Endothelial cell of umbilical vein (primary cell): ENCODE results near the gene PALD1. TPM values are rescaled to one million over a fixed set of nuclear protein-coding genes. Genes with fewer than 3 reads are reported as not detected.

Experiments
- BruUV-seq: library from RNA; stranded (reverse); fragments of 400-500 nt; replicated peaks from 2 replicates; lab custom pipeline; 2021; lab: Mats Ljungman, UMichigan
- CTCF ChIA-PET: fragments of 300-600, 350-600 bp; sonication (Branson Sonifier 250); formaldehyde crosslinking; loops from one replicate; lab custom pipeline; 2021; ENCODE audit warnings: antibody characterized with exemption, inconsistent platforms; lab: Charles Lee
- POLR2A ChIA-PET: fragments of 300-600, 350-600 bp; sonication (Branson Sonifier 250); formaldehyde crosslinking; loops from one replicate; lab custom pipeline; 2021; ENCODE audit warnings: antibody characterized with exemption, inconsistent platforms; lab: Charles Lee
- DNase-seq: peaks from one replicate; pipeline ENCODE4 v3.0.0-alpha.2; 2011; ENCODE audit warnings: low read depth, low spot score
- FAIRE-seq: peaks from 2 replicates; lab custom pipeline; 2011; peaks lifted over from hg19 to GRCh38; lab: Jason Lieb, UNC
- H2AFZ ChIP-seq: 2 replicates; pipeline ENCODE4 v1.6.0; 2012; ENCODE audit warnings: low read depth, low read length, control low read depth, inconsistent platforms
- H3K27ac ChIP-seq: 2 replicates; pipeline ENCODE4 v1.5.1; 2011; ENCODE audit warnings: low read depth, mild to moderate bottlenecking, control low read depth, low read length, moderate library complexity; ENCODE audit not compliant: insufficient read depth
- H3K27me3 ChIP-seq, 2 experiments: 2 replicates each; pipeline versions ENCODE4 v1.6.0 to v1.6.1; 2011; ENCODE audit warnings: low read length in 2 of 2, mixed read lengths in 1 of 2; ENCODE audit not compliant: control insufficient read depth in 2 of 2, insufficient read depth in 2 of 2
- H3K36me3 ChIP-seq, 2 experiments: 2 replicates in 1 of 2; 3 replicates in 1 of 2; pipeline ENCODE4 v1.5.1; 2011; ENCODE audit warnings: low read length in 2 of 2, mild to moderate bottlenecking in 1 of 2, moderate library complexity in 1 of 2; ENCODE audit not compliant: control insufficient read depth in 2 of 2, insufficient read depth in 2 of 2; ENCODE audit errors: extremely low read depth in 1 of 2
- H3K4me1 ChIP-seq: 3 replicates; pipeline ENCODE4 v1.5.1; 2011; ENCODE audit warnings: mild to moderate bottlenecking, low read length; ENCODE audit not compliant: control insufficient read depth, insufficient read depth; ENCODE audit errors: extremely low read depth
- H3K4me2 ChIP-seq: 2 replicates; pipeline ENCODE4 v1.6.1; 2011; ENCODE audit warnings: low read length, control low read depth, mixed read lengths; ENCODE audit not compliant: insufficient read depth
- H3K4me3 ChIP-seq, 3 experiments: fragments of 200-600 bp in 1 of 3; sonication (generic), shearing (Covaris generic) in 1 of 3; replicated peaks in 1 of 3; 2 replicates each; pipeline ENCODE4 v1.5.1; 2011 to 2016; ENCODE audit warnings: control low read depth in 3 of 3, low read length in 3 of 3, mild to moderate bottlenecking in 2 of 3, inconsistent platforms in 1 of 3, low read depth in 1 of 3, moderate library complexity in 1 of 3; ENCODE audit not compliant: insufficient read depth in 1 of 3
- H3K79me2 ChIP-seq: 2 replicates; pipeline ENCODE4 v1.6.0; 2012; ENCODE audit warnings: low read length, inconsistent platforms; ENCODE audit not compliant: control insufficient read depth, insufficient read depth
- H3K9ac ChIP-seq: replicated peaks from 2 replicates; pipeline ENCODE3; 2011; ENCODE audit warnings: low read length, control low read depth; ENCODE audit not compliant: insufficient read depth; ENCODE audit errors: extremely low read depth
- H3K9me1 ChIP-seq: replicated peaks from 3 replicates; pipeline ENCODE4 v1.6.0; 2011; ENCODE audit warnings: mild to moderate bottlenecking, low read length; ENCODE audit not compliant: control insufficient read depth, insufficient read depth; ENCODE audit errors: extremely low read depth
- H3K9me3 ChIP-seq: replicated peaks from 2 replicates; pipeline ENCODE4 v1.5.1; 2012; ENCODE audit warnings: low read length, inconsistent platforms; ENCODE audit not compliant: control insufficient read depth, insufficient read depth
- H4K20me1 ChIP-seq: replicated peaks from 2 replicates; pipeline ENCODE3; 2011; ENCODE audit warnings: mild to moderate bottlenecking, low read length; ENCODE audit not compliant: control insufficient read depth, insufficient read depth; ENCODE audit errors: extremely low read depth
- EZH2 ChIP-seq: IDR thresholded peaks from 2 replicates; pipeline ENCODE4 v1.6.1; 2012; ENCODE audit warnings: borderline replicate concordance, low read depth, mild to moderate bottlenecking, moderate library complexity, low read length, inconsistent platforms; ENCODE audit not compliant: severe bottlenecking
- FOS ChIP-seq: IDR thresholded peaks from 2 replicates; pipeline ENCODE4 v1.6.1; 2011; ENCODE audit warnings: mild to moderate bottlenecking, low read length, moderate library complexity, borderline replicate concordance; ENCODE audit not compliant: insufficient read depth
- GATA2 ChIP-seq: IDR thresholded peaks from 2 replicates; pipeline ENCODE4 v1.7.0; 2011; ENCODE audit warnings: low read depth, mild to moderate bottlenecking, moderate library complexity, mixed read lengths, low read length; ENCODE audit not compliant: insufficient read length, insufficient read depth
- JUN ChIP-seq: IDR thresholded peaks from 2 replicates; pipeline ENCODE4 v1.6.1; 2011; ENCODE audit warnings: borderline replicate concordance, low read depth; ENCODE audit not compliant: insufficient read length, insufficient read depth
- MYC ChIP-seq: IDR thresholded peaks from one replicate; pipeline ENCODE4 v1.6.1; 2011; ENCODE audit warnings: mild to moderate bottlenecking, low read depth, low read length
- POLR2A ChIP-seq: IDR thresholded peaks from 2 replicates; pipeline ENCODE4 v1.6.1; 2012; ENCODE audit warnings: low read depth, mild to moderate bottlenecking, control low read depth, low read length
- POLR2AphosphoS5 ChIP-seq: IDR thresholded peaks from 2 replicates; pipeline ENCODE4 v1.6.1; 2012; ENCODE audit warnings: low read depth, mild to moderate bottlenecking, control low read depth, low read length, moderate library complexity; ENCODE audit not compliant: insufficient read depth
- dilution Hi-C: fragments of 300-500 bp; cut with MboI; formaldehyde crosslinking; loops from one replicate; pipeline ENCODE4 v1.15.0; 2019; ENCODE audit warnings: low sequenced_read_pairs; ENCODE audit not compliant: extremely low pct_ligation_motif_present
- intact Hi-C: fragments of 100-400 bp; cut with micrococcal nuclease; formaldehyde crosslinking; loops from one replicate; pipeline ENCODE4 v1.10.0; 2022
- polyA plus RNA-seq, 4 experiments: library from polyadenylated mRNA; depleted of rRNA in 3 of 4; stranded (reverse) in 3 of 4; unstranded in 1 of 4; fragments of >200 nt; gene quantifications; 2 replicates each; pipeline versions ENCODE4 v1.2.1 to v1.2.3, GENCODE V29; 2011 to 2012; ENCODE audit warnings: missing spikeins in 1 of 4
- total RNA-seq: library from RNA; stranded (reverse); gene quantifications from 2 replicates; pipeline ENCODE4 v1.2.3, GENCODE V29; 2021
- TF ChIP-seq, protein P1 (sequence below), 2 donors: IDR thresholded peaks; 1 replicate in 1 of 2; 2 replicates in 1 of 2; pipeline ENCODE4 v1.5.1; 2011; ENCODE audit warnings: low read length in 2 of 2, mild to moderate bottlenecking in 2 of 2, moderate library complexity in 2 of 2, control low read depth in 1 of 2, inconsistent platforms in 1 of 2, low read depth in 1 of 2; ENCODE audit not compliant: insufficient read depth in 1 of 2; ENCODE audit errors: extremely low read depth in 1 of 2
- TF ChIP-seq, protein P2 (sequence below): IDR thresholded peaks from 2 replicates; pipeline ENCODE4 v1.6.1; 2011; ENCODE audit not compliant: insufficient read depth, insufficient read length

The PALD1 gene
- total and polyA plus RNA-seq, 2 donors (not counting 3 experiments of a cell fraction or from before 2014, with no cell fraction given), result 16.6 to 73.3 TPM

- no peak overlapping the region for H3K4me3 ChIP-seq
- dilution Hi-C loops (no loop called here), intact Hi-C loops (no loop called here)
- H3K4me1 ChIP-seq, result peaks cover 3% of the 10 kb centered on the region
- DNase-seq (no peak), FAIRE-seq (no peak)
- H3K9me3 ChIP-seq, result no peaks in the 10 kb centered on the region
- H3K36me3 ChIP-seq, result peaks cover 0 to 3% of the 10 kb centered on the region in 2 experiments
- H3K9me1 ChIP-seq, result no peaks in the 10 kb centered on the region
- no peaks in the 10 kb centered on the region for H3K79me2 ChIP-seq
- no peak overlapping the region for H3K27ac ChIP-seq
- no peak overlapping the region for H3K4me2 ChIP-seq
- no TSS peak for BruUV-seq
- no peak overlapping the region for H2AFZ ChIP-seq
- TF ChIP-seq POLR2AphosphoS5, result no peak
- no peak for TF ChIP-seq POLR2A
- no peak for TF ChIP-seq EZH2
- TF ChIP-seq, protein P1, sequence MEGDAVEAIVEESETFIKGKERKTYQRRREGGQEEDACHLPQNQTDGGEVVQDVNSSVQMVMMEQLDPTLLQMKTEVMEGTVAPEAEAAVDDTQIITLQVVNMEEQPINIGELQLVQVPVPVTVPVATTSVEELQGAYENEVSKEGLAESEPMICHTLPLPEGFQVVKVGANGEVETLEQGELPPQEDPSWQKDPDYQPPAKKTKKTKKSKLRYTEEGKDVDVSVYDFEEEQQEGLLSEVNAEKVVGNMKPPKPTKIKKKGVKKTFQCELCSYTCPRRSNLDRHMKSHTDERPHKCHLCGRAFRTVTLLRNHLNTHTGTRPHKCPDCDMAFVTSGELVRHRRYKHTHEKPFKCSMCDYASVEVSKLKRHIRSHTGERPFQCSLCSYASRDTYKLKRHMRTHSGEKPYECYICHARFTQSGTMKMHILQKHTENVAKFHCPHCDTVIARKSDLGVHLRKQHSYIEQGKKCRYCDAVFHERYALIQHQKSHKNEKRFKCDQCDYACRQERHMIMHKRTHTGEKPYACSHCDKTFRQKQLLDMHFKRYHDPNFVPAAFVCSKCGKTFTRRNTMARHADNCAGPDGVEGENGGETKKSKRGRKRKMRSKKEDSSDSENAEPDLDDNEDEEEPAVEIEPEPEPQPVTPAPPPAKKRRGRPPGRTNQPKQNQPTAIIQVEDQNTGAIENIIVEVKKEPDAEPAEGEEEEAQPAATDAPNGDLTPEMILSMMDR (IDR thresholded peaks at IDR 0.05; ENCODE audit: extremely low read depth in 1 of 2, insufficient read depth in 1 of 2, low read depth in 1 of 2, low read length in 2 of 2), result no peak
- no peak for TF ChIP-seq GATA2
- TF ChIP-seq, protein P2, sequence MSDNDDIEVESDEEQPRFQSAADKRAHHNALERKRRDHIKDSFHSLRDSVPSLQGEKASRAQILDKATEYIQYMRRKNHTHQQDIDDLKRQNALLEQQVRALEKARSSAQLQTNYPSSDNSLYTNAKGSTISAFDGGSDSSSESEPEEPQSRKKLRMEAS, result no peak
- TF ChIP-seq FOS, result no peak
- TF ChIP-seq JUN, result no peak
- TF ChIP-seq MYC, result no peak
- no peak overlapping the region for H3K9ac ChIP-seq
- no peaks in the 10 kb centered on the region for H3K27me3 ChIP-seq
- ChIA-PET POLR2A (no interaction called here), CTCF (interaction anchor here (1.6 to 2.3 kb wide), 2 partner anchors 71 to 72 kb away, joined by 8 to 13 read pairs; no protein-coding TSS in a partner anchor)
- no peaks in the 10 kb centered on the region for H4K20me1 ChIP-seq
Measured at GRCh38 chr10:70532554-70533188, 54.1 kb downstream of the PALD1 start.
